GM13977 (cell line): Measurements from ENCODE around the gene PCNX4.

Experiments
- DNase-seq: peaks from one replicate; pipeline ENCODE4 v3.0.0; 2012; ENCODE audit warnings: low spot score
- in situ Hi-C: fragments of 300-500 bp; cut with MboI; formaldehyde crosslinking; loops from one replicate; pipeline ENCODE4 v1.12.0; 2022; ENCODE audit warnings: low sequenced_read_pairs, low pct_unique_long_range_greater_than_20kb, mixed read lengths, inconsistent platforms; ENCODE audit not compliant: unreplicated experiment
- TF ChIP-seq, protein P1 (sequence below): IDR thresholded peaks from 2 replicates; pipeline ENCODE4 v1.5.1; 2012; ENCODE audit warnings: mild to moderate bottlenecking, control low read depth; ENCODE audit not compliant: insufficient read depth; ENCODE audit errors: extremely low read depth, missing control alignments

The PCNX4 gene

DNA sequence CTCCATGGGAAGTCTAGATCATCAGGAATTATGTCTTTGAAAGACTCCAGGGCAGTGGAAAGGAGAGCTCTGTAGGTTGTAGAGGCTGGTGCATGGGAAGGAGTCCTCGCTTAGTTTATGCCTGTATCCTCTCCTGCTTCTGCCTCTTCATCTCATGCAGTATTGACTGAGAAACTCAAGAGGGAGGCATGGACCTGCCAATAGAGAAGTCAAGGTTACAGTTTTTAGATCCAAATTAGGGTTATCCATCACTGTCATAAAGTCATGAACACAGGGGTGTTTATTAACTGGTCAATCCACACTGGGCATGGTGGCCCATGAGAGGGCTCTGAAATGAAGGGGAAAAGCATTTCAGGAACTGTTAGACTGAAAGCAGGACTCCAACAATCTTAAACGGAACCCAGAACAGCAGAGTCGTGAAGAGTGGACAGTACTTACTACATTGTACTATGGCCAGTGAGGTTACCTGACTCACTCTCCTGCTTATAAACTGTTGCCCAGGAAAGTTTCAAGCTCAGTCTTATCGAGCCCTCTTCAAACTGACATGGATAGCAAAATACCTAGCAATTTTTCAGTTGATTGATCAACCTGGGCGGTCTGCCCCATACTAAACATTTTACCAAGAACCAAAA lies 103.6 kb downstream of the PCNX4 start:
- TF ChIP-seq, protein P1, sequence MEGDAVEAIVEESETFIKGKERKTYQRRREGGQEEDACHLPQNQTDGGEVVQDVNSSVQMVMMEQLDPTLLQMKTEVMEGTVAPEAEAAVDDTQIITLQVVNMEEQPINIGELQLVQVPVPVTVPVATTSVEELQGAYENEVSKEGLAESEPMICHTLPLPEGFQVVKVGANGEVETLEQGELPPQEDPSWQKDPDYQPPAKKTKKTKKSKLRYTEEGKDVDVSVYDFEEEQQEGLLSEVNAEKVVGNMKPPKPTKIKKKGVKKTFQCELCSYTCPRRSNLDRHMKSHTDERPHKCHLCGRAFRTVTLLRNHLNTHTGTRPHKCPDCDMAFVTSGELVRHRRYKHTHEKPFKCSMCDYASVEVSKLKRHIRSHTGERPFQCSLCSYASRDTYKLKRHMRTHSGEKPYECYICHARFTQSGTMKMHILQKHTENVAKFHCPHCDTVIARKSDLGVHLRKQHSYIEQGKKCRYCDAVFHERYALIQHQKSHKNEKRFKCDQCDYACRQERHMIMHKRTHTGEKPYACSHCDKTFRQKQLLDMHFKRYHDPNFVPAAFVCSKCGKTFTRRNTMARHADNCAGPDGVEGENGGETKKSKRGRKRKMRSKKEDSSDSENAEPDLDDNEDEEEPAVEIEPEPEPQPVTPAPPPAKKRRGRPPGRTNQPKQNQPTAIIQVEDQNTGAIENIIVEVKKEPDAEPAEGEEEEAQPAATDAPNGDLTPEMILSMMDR, result peak; percentile 63
- in situ Hi-C loops, result loop anchor here (25.0 kb wide), 2 partner anchors 233 to 367 kb away; no protein-coding TSS in a partner anchor
- peak; percentile 12 for DNase-seq

DNA sequence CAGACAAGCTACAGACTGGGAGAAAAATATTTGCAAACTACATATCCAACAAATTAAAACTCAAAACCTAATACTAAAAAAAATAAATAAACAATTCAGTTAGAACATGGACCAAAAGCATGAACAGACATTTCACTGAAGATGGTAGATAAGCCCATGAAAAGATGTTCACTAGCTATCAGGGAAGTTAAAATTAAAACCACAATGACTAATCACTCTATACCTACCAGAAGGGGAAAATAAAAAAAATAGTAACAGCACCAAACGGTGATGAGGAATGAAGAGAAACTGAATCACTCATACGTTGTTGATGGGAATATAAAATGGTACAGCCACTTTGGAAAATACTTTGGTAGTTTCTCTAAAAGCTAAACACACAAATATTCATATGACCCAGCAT lies 104.6 kb downstream of the PCNX4 start:
- no peak for DNase-seq
- in situ Hi-C loops, result loop anchor here (25.0 kb wide), 2 partner anchors 234 to 366 kb away; no protein-coding TSS in a partner anchor

DNA sequence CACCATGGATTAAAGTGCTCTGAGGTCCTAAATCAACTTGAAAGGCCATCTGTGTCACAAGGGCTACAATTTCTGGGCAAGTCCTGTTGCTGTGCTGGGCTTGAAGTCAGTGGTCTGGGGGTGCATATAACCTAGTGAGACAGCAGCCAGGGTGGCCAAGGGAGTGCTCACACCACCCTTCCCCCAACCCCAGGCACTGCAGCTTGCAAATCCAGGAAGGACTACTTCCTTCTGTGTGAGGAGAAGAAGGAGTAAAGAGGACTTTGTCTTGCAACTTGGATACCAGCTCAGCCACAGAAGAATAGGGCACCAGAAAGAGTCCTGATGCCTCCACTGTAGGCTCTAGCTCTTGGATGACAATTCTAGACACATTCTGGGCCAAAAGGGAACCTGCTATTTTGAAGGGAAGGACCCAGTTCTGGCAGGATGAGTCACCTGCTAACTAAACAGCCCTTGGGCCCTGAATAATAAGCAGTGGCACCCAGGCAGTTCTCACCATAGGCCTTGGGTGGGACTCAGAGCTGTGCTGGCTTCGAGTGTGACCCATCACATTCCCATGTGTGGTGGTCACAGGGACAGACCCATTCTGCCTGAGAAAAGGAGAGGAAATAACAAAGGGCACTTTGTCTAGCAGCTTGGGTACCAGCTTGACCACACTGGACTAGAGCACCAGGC lies 106.0 kb downstream of the PCNX4 start:
- TF ChIP-seq, protein P1, result no peak
- DNase-seq, result no peak
- in situ Hi-C loops, result loop anchor here (25.0 kb wide), 2 partner anchors 235 to 365 kb away; no protein-coding TSS in a partner anchor

More for the DNA sequence above, 104.6 kb downstream of the PCNX4 start:
- TF ChIP-seq, protein P1, result no peak

DNA sequence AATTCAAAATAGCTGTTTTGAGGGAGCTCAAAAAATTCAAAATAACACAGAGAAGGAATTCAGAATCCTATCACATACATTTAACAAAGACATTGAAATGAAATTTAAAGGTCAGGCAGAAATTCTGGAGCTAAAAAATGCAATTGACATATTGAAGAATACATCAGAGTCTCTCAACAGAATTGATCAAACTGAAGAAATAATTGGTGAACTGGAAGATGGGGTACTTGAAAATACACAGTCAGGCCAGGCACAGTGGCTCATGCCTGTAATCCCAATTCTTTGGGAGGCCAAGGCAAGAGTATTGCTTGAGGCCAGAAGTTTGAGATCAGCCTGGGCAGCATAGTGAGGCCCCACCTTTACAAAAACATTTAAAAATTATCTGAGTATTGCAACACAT lies 107.6 kb downstream of the PCNX4 start:
- TF ChIP-seq, protein P1, result no peak
- DNase-seq, result no peak
- in situ Hi-C loops, result loop anchor here (25.0 kb wide), 2 partner anchors 237 to 363 kb away; no protein-coding TSS in a partner anchor

DNA sequence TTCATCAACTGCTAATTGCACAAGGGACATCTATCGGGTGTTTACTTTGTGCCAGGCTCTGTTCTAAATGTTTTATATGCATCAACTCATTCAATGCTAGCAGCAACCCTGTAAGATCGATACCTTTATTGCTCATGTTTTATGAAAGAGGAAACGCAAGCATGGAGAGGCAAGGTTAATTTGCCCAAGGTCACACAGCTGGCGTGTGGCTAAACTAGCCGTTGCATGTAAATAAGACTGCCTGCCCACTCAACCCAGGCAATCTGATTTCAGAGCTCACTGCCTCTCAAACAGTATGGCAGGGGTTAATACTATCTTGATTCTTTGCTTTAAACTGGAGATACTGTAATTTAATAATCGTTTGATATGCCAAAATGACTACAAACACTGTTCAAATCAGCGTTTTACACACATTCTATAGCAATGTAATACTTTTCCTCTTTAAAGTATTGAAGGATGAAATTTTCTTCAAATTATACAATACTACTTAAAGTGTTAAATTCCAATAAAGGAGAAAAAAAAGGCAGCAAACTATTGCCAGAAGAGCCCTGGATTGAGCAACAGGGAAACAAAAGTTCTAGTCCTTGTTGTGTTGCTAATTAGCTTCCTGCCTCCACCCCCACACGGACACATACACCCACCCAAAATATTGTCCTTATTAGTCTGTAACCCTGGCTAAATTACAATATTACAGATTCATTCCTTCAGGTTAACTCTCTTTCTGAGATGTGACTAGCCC lies 112.5 kb downstream of the PCNX4 start:
- no peak for DNase-seq
- in situ Hi-C loops, result no loop called here
- TF ChIP-seq, protein P1, result no peak

DNA sequence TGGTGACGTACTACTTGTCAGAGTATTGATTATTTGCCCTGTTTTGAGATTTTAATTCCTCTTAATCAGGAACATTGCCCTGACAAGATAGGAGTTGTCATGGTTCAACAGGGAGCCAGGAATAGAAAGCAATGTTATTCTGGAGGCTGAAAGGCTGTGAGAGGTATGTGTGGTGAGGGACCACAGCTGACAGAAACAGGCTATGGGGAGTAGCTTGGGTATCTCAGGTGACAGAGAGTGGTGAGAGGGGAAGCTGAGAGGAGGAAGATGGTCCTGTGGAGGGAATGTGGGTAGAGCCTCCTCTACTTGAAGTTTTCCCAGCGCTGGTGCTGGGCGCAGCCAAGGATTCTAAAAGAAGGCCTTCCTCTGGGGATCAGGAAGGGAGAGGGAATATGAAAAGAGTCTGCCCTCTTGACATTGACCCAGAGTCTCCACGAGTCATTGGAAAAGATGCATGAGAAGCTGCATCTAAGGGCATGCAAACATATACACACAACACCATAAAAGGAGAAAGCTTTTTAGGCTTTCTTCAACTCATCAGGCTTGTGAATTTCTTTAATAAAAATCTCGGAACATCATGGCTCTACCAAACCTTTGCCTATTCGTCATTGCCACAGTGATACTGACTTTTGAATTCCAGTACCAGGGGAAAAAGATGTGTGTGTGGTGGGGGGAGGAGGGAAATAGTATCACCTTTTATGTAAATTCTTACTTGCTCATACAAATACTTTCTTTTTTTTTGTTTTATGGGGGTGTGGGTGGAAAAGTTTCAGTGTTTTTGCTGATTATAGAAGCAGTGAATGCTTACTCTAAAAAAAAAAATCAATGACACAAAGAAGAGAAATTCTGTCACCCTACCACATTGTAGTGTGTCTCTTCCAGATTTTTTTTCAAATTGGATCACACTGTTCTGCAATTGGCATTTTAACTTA lies 113.4 kb downstream of the PCNX4 start:
- in situ Hi-C loops, result no loop called here
- TF ChIP-seq, protein P1, result no peak
- no peak for DNase-seq
